Fibroblast of villous mesenchyme (primary cell): ENCODE data around the gene CDC73. TPM values are rescaled to one million over a fixed set of nuclear protein-coding genes. Genes with fewer than 3 reads are reported as not detected.
"Not testable (repeated sequence)": the region's sequence is repeated elsewhere in the genome, so short reads cannot be mapped to it uniquely, and the experiment has no call there.

Experiments used
- DNase-seq: peaks from one replicate; pipeline ENCODE4 v3.0.0-alpha.2; 2010; ENCODE audit warnings: low read depth
- H3K4me3 ChIP-seq: 2 replicates; pipeline ENCODE4 v1.5.1; 2011; ENCODE audit warnings: low read depth, mild to moderate bottlenecking, low read length
- CTCF ChIP-seq: IDR thresholded peaks from 2 replicates; pipeline ENCODE4 v1.5.1; 2012; ENCODE audit warnings: low read depth, mild to moderate bottlenecking, low read length; ENCODE audit not compliant: insufficient read depth
- total RNA-seq: library from RNA; depleted of rRNA; stranded (reverse); fragments of >200 nt; gene quantifications from 2 replicates; pipeline ENCODE4 v1.2.3, GENCODE V29; 2012

The CDC73 gene
- total RNA-seq, 1 donor = 40.2 TPM

- peak overlapping the region; percentile 12 for H3K4me3 ChIP-seq
- TF ChIP-seq CTCF = no peak
Measured at GRCh38 chr1:193184776-193185175, 62.9 kb downstream of the CDC73 start.

DNA sequence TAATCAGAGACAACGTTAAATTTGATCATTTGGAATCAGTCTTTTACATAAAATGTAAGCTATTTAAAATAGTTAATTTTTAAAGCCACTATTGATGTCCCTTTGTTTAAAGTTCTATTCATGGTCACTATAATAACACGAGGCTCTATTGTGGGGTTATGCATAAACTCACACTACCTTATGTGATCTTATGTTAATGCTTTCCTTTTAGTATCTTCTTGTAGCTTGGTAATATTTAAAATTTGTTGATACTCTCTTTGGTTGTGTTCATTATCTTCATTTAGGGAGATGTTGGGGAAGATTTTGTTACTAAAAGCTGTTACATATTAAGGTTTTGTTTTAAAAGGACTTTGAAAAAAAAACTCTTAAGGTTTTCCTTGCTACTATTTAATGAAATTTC, 63.4 kb downstream of the CDC73 start:
- DNase-seq = no peak
- peak overlapping the region; percentile 50 for H3K4me3 ChIP-seq
- TF ChIP-seq CTCF = no peak

More at GRCh38 chr1:193184776-193185175, 62.9 kb downstream of the CDC73 start:
- no peak for DNase-seq

GRCh38 chr1:193185901-193186731, 64.3 kb downstream of the CDC73 start, which contains the start of gene B3GALT2:
TSS of gene B3GALT2 (minus strand) at chr1:193186613. CDS start at chr1:193181562, 5,051 bp downstream.
- peak within 1 kb of the TSS; percentile 50 for H3K4me3 ChIP-seq
- TF ChIP-seq CTCF = no peak
- DNase-seq = peak; percentile 44

GRCh38 chr1:193187114-193187513, 65.3 kb downstream of the CDC73 start:
- no peak for DNase-seq
- no peak for TF ChIP-seq CTCF

DNA sequence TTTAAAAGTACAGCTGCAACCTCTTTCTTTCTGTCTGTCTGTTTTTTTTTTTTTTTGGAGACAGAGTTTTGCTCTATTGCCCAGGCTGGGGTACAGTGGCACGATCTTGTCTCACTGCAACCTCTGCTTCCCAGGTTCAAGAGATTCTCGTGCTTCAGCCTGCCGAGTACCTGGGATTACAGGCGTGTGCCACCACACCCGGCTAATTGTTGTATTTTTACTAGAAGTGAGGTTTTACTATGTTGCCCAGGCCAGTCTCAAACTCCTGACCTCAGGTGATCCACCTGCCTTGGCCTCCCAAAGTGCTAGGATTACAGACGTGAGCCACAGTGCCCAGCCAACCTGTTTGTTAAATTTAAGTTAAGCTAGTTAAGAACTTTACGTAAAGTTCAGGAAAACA, 67.1 kb downstream of the CDC73 start:
- H3K4me3 ChIP-seq, DNase-seq: not testable (repeated sequence)

More at GRCh38 chr1:193187114-193187513, 65.3 kb downstream of the CDC73 start:
- no peak overlapping the region for H3K4me3 ChIP-seq

DNA sequence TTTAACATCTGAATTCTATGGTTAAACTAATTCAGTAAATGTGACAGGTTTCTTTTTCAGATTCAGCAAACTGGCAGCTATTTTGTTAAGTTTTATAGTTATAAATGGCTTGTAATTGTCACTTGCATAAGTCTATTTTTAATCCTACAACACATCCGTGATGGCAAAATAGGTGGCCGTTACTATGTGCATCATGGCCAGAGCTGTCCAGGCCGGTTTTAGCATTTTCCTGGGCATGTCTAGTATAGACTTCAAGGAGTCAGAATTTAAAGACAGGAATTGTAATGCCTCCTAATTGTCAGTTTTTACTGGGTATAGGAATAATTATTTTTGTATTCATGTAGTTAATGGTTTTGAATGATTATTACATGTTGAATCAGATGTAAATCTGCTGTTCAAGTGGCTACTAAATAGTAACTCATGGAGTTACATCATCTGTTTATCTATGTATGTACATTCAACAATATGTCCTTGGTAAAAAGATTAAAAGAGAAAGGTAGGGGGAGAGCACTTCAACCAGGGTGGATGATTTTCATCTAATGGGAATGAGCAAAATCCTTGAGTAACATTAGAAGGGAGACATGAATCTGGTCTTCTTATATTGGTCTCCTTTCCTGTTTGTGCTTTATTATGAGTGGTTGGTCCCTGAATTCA, 67.7 kb downstream of the CDC73 start:
- no peak for TF ChIP-seq CTCF
- DNase-seq = no peak
- no peak overlapping the region for H3K4me3 ChIP-seq

DNA sequence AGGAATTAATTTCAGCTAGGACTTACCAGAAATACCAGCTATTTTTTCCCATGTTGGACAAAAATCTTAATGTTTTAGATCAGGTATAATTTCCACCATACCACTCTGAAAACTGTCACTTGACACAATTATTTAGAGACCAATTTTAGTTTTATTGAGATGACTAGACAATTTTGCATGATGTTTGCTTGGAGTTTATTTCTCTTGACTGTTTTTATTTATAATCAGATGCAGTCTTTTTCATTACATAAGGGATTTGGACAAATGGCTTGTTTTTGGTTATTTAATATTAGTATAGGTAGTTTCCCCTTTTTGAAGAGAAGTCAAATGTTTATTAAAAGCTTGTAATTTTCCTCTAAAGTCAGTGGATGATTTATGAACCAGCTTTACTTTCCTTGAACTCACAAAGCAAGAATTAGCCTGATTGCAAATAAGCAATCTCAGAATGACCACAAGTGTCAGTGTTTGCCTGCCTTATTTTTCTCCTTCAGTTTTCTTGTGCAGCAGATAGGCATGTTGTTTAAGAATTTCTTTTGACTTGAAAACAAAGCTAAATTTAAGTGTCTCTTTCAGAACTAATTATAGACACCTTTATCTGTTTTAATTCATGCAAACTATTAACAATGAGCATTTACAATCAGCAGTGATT, 68.4 kb downstream of the CDC73 start:
- DNase-seq = peak; percentile 62
- TF ChIP-seq CTCF = peak; percentile 44
- H3K4me3 ChIP-seq = no peak overlapping the region
